Neural cell (in vitro differentiated cells): ENCODE results near the gene PDE10A. TPM values are rescaled to one million over a fixed set of nuclear protein-coding genes. Genes with fewer than 3 reads are reported as not detected.

ENCODE experiments used
- H2AFZ ChIP-seq: fragments of 200-600, 300-800 bp; sonication (generic), shearing (Covaris generic); 2 replicates; pipeline ENCODE4 v1.6.0; 2014; ENCODE audit warnings: low read depth, mild to moderate bottlenecking, antibody characterized with exemption, low read length, moderate library complexity
- H3F3A ChIP-seq: fragments of 200-600 bp; shearing (Covaris generic); 2 replicates; pipeline ENCODE4 v1.6.1; 2016; ENCODE audit warnings: mild to moderate bottlenecking, moderate library complexity, mixed read lengths, antibody characterized with exemption, low read length; ENCODE audit not compliant: insufficient read depth, poor library complexity, severe bottlenecking
- H3K27ac ChIP-seq: fragments of 200-600, 300-800 bp; sonication (generic), shearing (Covaris generic); 2 replicates; pipeline ENCODE4 v1.5.1; 2014; ENCODE audit warnings: mild to moderate bottlenecking, low read length, moderate library complexity
- H3K27me3 ChIP-seq: fragments of 300-800, 200-600 bp; sonication (generic), shearing (Covaris generic); 2 replicates; pipeline ENCODE4 v1.6.0; 2014; ENCODE audit warnings: mild to moderate bottlenecking, low read depth, low read length, moderate library complexity; ENCODE audit not compliant: insufficient read depth
- H3K36me3 ChIP-seq: fragments of 300-800, 200-600 bp; sonication (generic), shearing (Covaris generic); 2 replicates; pipeline ENCODE4 v1.5.1; 2014; ENCODE audit warnings: mild to moderate bottlenecking, antibody characterized with exemption, low read length, moderate library complexity; ENCODE audit not compliant: insufficient read depth
- H3K4me2 ChIP-seq: fragments of 300-800, 200-600 bp; sonication (generic), shearing (Covaris generic); 2 replicates; pipeline ENCODE4 v1.6.0; 2014; ENCODE audit warnings: mild to moderate bottlenecking, low read length
- H3K4me3 ChIP-seq: fragments of 300-800, 200-600 bp; sonication (generic), shearing (Covaris generic); 2 replicates; pipeline ENCODE4 v1.5.1; 2014; ENCODE audit warnings: mild to moderate bottlenecking, low read length, moderate library complexity
- H3K79me2 ChIP-seq: fragments of 200-600 bp; shearing (Covaris generic); replicated peaks from 2 replicates; pipeline ENCODE4 v1.6.0; 2014; ENCODE audit warnings: mild to moderate bottlenecking, low read length, moderate library complexity; ENCODE audit not compliant: insufficient read depth
- H3K9ac ChIP-seq: fragments of 300-800, 200-600 bp; sonication (generic), shearing (Covaris generic); 2 replicates; pipeline ENCODE4 v1.6.1; 2016; ENCODE audit warnings: mild to moderate bottlenecking, low read length, mixed read lengths
- H3K9me2 ChIP-seq: fragments of 200-600 bp; shearing (Covaris generic); 2 replicates; pipeline ENCODE4 v1.6.1; 2016; ENCODE audit warnings: mild to moderate bottlenecking, low read length, mixed read lengths; ENCODE audit not compliant: insufficient read depth
- H3K9me3 ChIP-seq: fragments of 200-600, 300-800 bp; sonication (generic), shearing (Covaris generic); 2 replicates; pipeline ENCODE4 v1.6.1; 2016; ENCODE audit warnings: mild to moderate bottlenecking, mixed run types, low read length, moderate library complexity, mixed read lengths
- H4K20me1 ChIP-seq: fragments of 200-600 bp; shearing (Covaris generic); 2 replicates; pipeline ENCODE4 v1.6.1; 2016; ENCODE audit warnings: mild to moderate bottlenecking, mixed run types; ENCODE audit not compliant: insufficient read depth
- EP300 ChIP-seq: fragments of 450-650 bp; conservative IDR thresholded peaks from 2 replicates; pipeline ENCODE4 v1.6.1; 2014; ENCODE audit warnings: antibody characterized with exemption, mild to moderate bottlenecking, moderate library complexity; ENCODE audit not compliant: poor library complexity, severe bottlenecking
- EZH2 ChIP-seq: fragments of 200-600, 300-800 bp; shearing (Covaris generic), sonication (generic); IDR thresholded peaks from 2 replicates; pipeline ENCODE4 v1.6.1; 2014; ENCODE audit warnings: antibody characterized with exemption, low read length, borderline replicate concordance, mild to moderate bottlenecking; ENCODE audit not compliant: insufficient read depth, poor library complexity, severe bottlenecking
- MXI1 ChIP-seq: fragments of 450-650 bp; conservative IDR thresholded peaks from 2 replicates; pipeline ENCODE4 v1.6.1; 2014; ENCODE audit warnings: antibody characterized with exemption, mild to moderate bottlenecking; ENCODE audit not compliant: poor library complexity, severe bottlenecking
- POLR2AphosphoS5 ChIP-seq: IDR thresholded peaks from 2 replicates; pipeline ENCODE4 v1.6.1; 2012
- RAD21 ChIP-seq: fragments of 450-650 bp; conservative IDR thresholded peaks from 2 replicates; pipeline ENCODE4 v1.6.1; 2014; ENCODE audit warnings: antibody characterized with exemption, mild to moderate bottlenecking, moderate library complexity
- SMC3 ChIP-seq: fragments of 450-650 bp; conservative IDR thresholded peaks from 2 replicates; pipeline ENCODE4 v1.6.1; 2014; ENCODE audit warnings: antibody characterized with exemption, mild to moderate bottlenecking, moderate library complexity; ENCODE audit not compliant: poor library complexity
- TAF1 ChIP-seq: IDR thresholded peaks from 2 replicates; pipeline ENCODE4 v1.6.1; 2012; ENCODE audit warnings: low read depth
- polyA plus RNA-seq: library from polyadenylated mRNA; depleted of rRNA; stranded (reverse); fragments of >200 nt; gene quantifications from 2 replicates; pipeline ENCODE4 v1.2.3, GENCODE V29; 2014
- TF ChIP-seq, protein P1 (sequence below): IDR thresholded peaks from 2 replicates; pipeline ENCODE4 v1.6.1; 2012; ENCODE audit warnings: borderline replicate concordance
- TF ChIP-seq, protein P2 (sequence below): fragments of 450-650 bp; IDR thresholded peaks from 2 replicates; pipeline ENCODE4 v1.5.1; 2014; ENCODE audit warnings: antibody characterized with exemption, mild to moderate bottlenecking, moderate library complexity; ENCODE audit not compliant: poor library complexity, severe bottlenecking

Gene PDE10A
- polyA plus RNA-seq, 1 donor from 2014 or later = 52.4 TPM

GRCh38 chr6:165404697-165405096, 258.3 kb downstream of the PDE10A start:
- no peak overlapping the region for H2AFZ ChIP-seq
- H3K4me2 ChIP-seq = no peak overlapping the region
- no peaks in the 10 kb centered on the region for H3K79me2 ChIP-seq
- no peaks in the 10 kb centered on the region for H3F3A ChIP-seq
- TF ChIP-seq TAF1 = no peak
- no peak for TF ChIP-seq RAD21
- TF ChIP-seq EP300 = no peak
- TF ChIP-seq POLR2AphosphoS5 = no peak
- TF ChIP-seq SMC3 = no peak
- H3K4me3 ChIP-seq = no peak overlapping the region
- no peaks in the 10 kb centered on the region for H3K36me3 ChIP-seq
- no peaks in the 10 kb centered on the region for H4K20me1 ChIP-seq
- H3K9me2 ChIP-seq = no peaks in the 10 kb centered on the region
- no peak overlapping the region for H3K27ac ChIP-seq
- no peak overlapping the region for H3K9ac ChIP-seq
- no peaks in the 10 kb centered on the region for H3K27me3 ChIP-seq
- H3K9me3 ChIP-seq = no peaks in the 10 kb centered on the region

GRCh38 chr6:165404296-165404695, 258.7 kb downstream of the PDE10A start:
- TF ChIP-seq SMC3 (no peak), EP300 (no peak), POLR2AphosphoS5 (no peak), TAF1 (no peak), RAD21 (no peak)
- TF ChIP-seq, protein P1, sequence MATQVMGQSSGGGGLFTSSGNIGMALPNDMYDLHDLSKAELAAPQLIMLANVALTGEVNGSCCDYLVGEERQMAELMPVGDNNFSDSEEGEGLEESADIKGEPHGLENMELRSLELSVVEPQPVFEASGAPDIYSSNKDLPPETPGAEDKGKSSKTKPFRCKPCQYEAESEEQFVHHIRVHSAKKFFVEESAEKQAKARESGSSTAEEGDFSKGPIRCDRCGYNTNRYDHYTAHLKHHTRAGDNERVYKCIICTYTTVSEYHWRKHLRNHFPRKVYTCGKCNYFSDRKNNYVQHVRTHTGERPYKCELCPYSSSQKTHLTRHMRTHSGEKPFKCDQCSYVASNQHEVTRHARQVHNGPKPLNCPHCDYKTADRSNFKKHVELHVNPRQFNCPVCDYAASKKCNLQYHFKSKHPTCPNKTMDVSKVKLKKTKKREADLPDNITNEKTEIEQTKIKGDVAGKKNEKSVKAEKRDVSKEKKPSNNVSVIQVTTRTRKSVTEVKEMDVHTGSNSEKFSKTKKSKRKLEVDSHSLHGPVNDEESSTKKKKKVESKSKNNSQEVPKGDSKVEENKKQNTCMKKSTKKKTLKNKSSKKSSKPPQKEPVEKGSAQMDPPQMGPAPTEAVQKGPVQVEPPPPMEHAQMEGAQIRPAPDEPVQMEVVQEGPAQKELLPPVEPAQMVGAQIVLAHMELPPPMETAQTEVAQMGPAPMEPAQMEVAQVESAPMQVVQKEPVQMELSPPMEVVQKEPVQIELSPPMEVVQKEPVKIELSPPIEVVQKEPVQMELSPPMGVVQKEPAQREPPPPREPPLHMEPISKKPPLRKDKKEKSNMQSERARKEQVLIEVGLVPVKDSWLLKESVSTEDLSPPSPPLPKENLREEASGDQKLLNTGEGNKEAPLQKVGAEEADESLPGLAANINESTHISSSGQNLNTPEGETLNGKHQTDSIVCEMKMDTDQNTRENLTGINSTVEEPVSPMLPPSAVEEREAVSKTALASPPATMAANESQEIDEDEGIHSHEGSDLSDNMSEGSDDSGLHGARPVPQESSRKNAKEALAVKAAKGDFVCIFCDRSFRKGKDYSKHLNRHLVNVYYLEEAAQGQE = no peak
- TF ChIP-seq, protein P2, sequence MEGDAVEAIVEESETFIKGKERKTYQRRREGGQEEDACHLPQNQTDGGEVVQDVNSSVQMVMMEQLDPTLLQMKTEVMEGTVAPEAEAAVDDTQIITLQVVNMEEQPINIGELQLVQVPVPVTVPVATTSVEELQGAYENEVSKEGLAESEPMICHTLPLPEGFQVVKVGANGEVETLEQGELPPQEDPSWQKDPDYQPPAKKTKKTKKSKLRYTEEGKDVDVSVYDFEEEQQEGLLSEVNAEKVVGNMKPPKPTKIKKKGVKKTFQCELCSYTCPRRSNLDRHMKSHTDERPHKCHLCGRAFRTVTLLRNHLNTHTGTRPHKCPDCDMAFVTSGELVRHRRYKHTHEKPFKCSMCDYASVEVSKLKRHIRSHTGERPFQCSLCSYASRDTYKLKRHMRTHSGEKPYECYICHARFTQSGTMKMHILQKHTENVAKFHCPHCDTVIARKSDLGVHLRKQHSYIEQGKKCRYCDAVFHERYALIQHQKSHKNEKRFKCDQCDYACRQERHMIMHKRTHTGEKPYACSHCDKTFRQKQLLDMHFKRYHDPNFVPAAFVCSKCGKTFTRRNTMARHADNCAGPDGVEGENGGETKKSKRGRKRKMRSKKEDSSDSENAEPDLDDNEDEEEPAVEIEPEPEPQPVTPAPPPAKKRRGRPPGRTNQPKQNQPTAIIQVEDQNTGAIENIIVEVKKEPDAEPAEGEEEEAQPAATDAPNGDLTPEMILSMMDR = no peak
- no peak overlapping the region for H3K9ac ChIP-seq
- H3K4me3 ChIP-seq = no peak overlapping the region
- no peak overlapping the region for H2AFZ ChIP-seq
- H3K36me3 ChIP-seq = no peaks in the 10 kb centered on the region
- H3K4me2 ChIP-seq = no peak overlapping the region
- H4K20me1 ChIP-seq = no peaks in the 10 kb centered on the region
- H3K27ac ChIP-seq = no peak overlapping the region
- no peaks in the 10 kb centered on the region for H3K9me3 ChIP-seq
- H3K27me3 ChIP-seq = no peaks in the 10 kb centered on the region
- no peaks in the 10 kb centered on the region for H3K79me2 ChIP-seq
- H3F3A ChIP-seq = no peaks in the 10 kb centered on the region
- H3K9me2 ChIP-seq = no peaks in the 10 kb centered on the region

GRCh38 chr6:165403006-165403595, 259.9 kb downstream of the PDE10A start:
- TF ChIP-seq, protein P2 = no peak
- TF ChIP-seq EP300 = no peak
- TF ChIP-seq RAD21 = no peak
- no peak for TF ChIP-seq SMC3
- no peak for TF ChIP-seq MXI1
- TF ChIP-seq TAF1 = no peak
- TF ChIP-seq, protein P1 = no peak
- no peak for TF ChIP-seq EZH2
- no peak for TF ChIP-seq POLR2AphosphoS5
- H3K27ac ChIP-seq = no peak overlapping the region
- no peak overlapping the region for H3K4me2 ChIP-seq
- no peaks in the 10 kb centered on the region for H3K27me3 ChIP-seq
- no peaks in the 10 kb centered on the region for H4K20me1 ChIP-seq
- no peaks in the 10 kb centered on the region for H3K9me3 ChIP-seq
- H3K9me2 ChIP-seq = no peaks in the 10 kb centered on the region
- H2AFZ ChIP-seq = no peak overlapping the region
- no peaks in the 10 kb centered on the region for H3K36me3 ChIP-seq
- no peaks in the 10 kb centered on the region for H3K79me2 ChIP-seq
- H3K4me3 ChIP-seq = no peak overlapping the region
- no peaks in the 10 kb centered on the region for H3F3A ChIP-seq
- no peak overlapping the region for H3K9ac ChIP-seq
